G401 (cell line): ENCODE measurements around the gene SCAPER. TPM values are rescaled to one million over a fixed set of nuclear protein-coding genes. Genes with fewer than 3 reads are reported as not detected.
A peak's percentile ranks its signal among the peaks of the same experiment; 100 is the strongest.

ENCODE experiments used
- DNase-seq: peaks from one replicate; pipeline ENCODE4 v3.0.0-alpha.2; 2015; ENCODE audit warnings: low spot score
- in situ Hi-C: cut with HindIII; loops from 2 replicates; pipeline ENCODE4 v1.10.0; 2016; ENCODE audit warnings: low sequenced_read_pairs, mixed read lengths
- total RNA-seq: library from RNA; depleted of rRNA; stranded (reverse); fragments of >200 nt; shearing (Covaris generic); gene quantifications from 2 replicates; pipeline ENCODE4 v1.2.3, GENCODE V29; 2014

SCAPER gene
- total RNA-seq, 1 experiment from 2014 or later: 4.6 TPM

DNA sequence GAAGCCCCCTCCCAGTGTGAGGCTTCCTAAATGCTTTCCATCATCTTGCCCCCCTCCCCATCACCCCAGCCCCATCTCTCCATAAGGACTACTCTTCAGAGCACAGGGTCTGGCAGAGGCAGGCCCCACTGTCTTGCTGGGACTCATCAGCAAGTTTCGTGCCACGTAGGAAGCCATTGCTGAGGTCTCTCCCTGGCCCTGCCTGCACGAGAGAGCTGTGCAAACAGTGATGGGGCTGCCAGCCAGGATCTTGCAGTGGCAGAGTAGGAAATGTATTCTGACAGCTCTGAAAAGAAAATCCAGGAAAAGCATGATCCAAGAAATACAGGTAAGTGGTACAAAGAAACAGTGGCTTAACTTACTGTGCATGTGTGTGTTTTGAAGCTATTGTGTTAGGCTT, 546.0 kb downstream of the SCAPER start:
- no peak for DNase-seq
- in situ Hi-C loops: no loop called here

- in situ Hi-C loops: no loop called here
- DNase-seq: no peak
Observed at GRCh38 chr15:76358453-76358852, 546.7 kb downstream of the SCAPER start.

- in situ Hi-C loops: no loop called here
- DNase-seq: no peak
Observed at GRCh38 chr15:76354823-76355440, 550.2 kb downstream of the SCAPER start.

DNA sequence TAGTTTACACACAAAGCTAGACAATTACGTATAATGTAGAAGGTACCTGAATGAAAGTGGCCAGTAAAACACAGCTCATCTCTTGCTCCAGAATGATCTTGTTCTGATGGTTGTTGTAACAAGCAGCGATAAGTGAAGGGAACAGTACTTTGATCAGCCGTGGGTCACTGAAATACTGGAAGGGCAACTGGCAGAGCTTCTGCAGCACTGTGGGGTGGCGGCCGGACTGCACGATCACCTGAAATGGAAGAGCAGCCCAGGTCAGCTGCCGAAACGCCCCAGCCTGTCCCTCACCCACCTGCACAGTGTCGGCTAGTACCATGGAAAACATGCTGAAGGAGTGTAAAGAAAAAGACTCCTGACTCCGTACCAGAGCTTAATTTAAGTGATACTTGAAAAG, 551.2 kb downstream of the SCAPER start:
- DNase-seq: no peak
- in situ Hi-C loops: no loop called here

- no peak for DNase-seq
- in situ Hi-C loops: no loop called here
Observed at GRCh38 chr15:76353023-76353577, 552.0 kb downstream of the SCAPER start.

GRCh38 chr15:76349301-76350070, 555.7 kb downstream of the SCAPER start:
- no peak for DNase-seq
- in situ Hi-C loops: no loop called here

DNA sequence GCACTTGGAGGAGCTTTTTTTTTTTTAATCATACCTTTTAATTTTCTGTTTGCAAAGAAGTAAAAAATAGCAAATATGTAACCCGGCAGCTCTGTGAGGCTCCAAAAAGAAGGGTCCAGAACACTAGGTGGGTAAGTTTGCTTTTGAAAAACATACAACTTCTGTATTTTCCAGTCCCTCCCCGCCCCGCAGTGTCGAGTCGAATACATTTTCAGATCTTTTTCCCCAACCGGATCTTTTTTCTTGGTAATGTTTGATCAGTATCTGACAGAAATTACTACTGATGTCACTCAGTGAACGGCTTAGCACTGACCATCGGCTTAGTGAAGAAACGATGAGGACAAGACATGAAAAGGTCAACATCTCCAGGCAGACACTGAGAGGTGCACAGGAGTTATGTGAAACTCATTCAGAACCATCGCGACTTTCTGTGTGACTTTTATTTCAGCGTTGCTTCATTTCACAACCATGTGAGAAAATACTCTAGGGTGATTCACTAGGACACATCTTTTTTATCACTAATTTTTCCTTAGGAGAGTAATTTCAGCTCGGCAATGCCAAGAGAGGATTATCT, 557.6 kb downstream of the SCAPER start:
- in situ Hi-C loops: no loop called here
- DNase-seq: no peak

GRCh38 chr15:76346669-76347481, 558.3 kb downstream of the SCAPER start:
- no peak for DNase-seq

GRCh38 chr15:76345880-76346668, 559.1 kb downstream of the SCAPER start:
- DNase-seq: no peak
- in situ Hi-C loops: no loop called here

More at GRCh38 chr15:76346669-76347481, 558.3 kb downstream of the SCAPER start:
- in situ Hi-C loops: no loop called here

- no peak for DNase-seq
- in situ Hi-C loops: no loop called here
Observed at GRCh38 chr15:76345583-76345879, 559.6 kb downstream of the SCAPER start.

GRCh38 chr15:76344893-76345582, 560.1 kb downstream of the SCAPER start:
- in situ Hi-C loops: no loop called here
- DNase-seq: no peak

- in situ Hi-C loops: no loop called here
Observed at GRCh38 chr15:76343313-76343996, 561.7 kb downstream of the SCAPER start.

GRCh38 chr15:76342382-76343201, 562.5 kb downstream of the SCAPER start:
- in situ Hi-C loops: no loop called here
- no peak for DNase-seq

More at GRCh38 chr15:76343313-76343996, 561.7 kb downstream of the SCAPER start:
- no peak for DNase-seq

DNA sequence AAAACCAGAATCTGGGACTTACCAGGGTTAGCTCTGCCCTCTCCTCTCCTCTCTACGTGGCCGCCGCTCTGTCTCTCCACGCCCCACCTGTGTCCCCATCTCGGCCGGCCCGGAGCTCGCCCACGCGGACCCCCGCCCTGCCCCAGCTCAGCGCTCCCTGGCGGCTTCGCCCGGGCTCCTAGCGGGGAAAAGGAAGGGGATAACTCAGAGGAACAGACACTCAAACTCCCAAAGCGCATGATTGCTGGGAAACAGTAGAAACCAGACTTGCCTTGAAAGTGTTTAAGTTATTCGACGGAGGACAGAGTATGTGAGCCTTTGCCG, 563.1 kb downstream of the SCAPER start:
- in situ Hi-C loops: no loop called here
- DNase-seq: no peak

DNA sequence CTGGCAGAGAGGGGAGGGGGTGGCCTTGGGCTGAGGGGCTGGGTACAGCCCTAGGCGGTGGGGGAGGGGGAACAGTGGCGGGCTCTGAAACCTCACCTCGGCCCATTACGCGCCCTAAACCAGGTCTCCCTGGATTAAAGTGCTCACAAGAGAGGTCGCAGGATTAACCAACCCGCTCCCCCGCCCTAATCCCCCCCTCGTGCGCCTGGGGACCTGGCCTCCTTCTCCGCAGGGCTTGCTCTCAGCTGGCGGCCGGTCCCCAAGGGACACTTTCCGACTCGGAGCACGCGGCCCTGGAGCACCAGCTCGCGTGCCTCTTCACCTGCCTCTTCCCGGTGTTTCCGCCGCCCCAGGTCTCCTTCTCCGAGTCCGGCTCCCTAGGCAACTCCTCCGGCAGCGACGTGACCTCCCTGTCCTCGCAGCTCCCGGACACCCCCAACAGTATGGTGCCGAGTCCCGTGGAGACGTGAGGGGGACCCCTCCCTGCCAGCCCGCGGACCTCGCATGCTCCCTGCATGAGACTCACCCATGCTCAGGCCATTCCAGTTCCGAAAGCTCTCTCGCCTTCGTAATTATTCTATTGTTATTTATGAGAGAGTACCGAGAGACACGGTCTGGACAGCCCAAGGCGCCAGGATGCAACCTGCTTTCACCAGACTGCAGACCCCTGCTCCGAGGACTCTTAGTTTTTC, 563.6 kb downstream of the SCAPER start:
- in situ Hi-C loops: no loop called here
- DNase-seq: peak; percentile 24

DNA sequence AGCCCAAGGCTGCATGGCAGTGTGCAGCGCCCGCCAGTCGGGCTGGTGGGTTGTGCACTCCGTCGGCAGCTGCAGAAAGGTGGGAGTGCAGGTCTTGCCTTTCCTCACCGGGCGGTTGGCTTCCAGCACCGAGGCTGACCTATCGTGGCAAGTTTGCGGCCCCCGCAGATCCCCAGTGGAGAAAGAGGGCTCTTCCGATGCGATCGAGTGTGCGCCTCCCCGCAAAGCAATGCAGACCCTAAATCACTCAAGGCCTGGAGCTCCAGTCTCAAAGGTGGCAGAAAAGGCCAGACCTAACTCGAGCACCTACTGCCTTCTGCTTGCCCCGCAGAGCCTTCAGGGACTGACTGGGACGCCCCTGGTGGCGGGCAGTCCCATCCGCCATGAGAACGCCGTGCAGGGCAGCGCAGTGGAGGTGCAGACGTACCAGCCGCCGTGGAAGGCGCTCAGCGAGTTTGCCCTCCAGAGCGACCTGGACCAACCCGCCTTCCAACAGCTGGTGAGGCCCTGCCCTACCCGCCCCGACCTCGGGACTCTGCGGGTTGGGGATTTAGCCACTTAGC, 564.3 kb downstream of the SCAPER start:
- in situ Hi-C loops: no loop called here

More for the DNA sequence above, 564.3 kb downstream of the SCAPER start:
- DNase-seq: peak; percentile 15
